Measurements from ENCODE around the gene PLEKHM1. TPM values are rescaled to one million over a fixed set of nuclear protein-coding genes. Genes with fewer than 3 reads are reported as not detected.

PLEKHM1 gene
- total and polyA plus RNA-seq, 2 of the 13 experiments (the other 11 are each of a cell fraction or from before 2014, with no cell fraction given), result 7.6 to 13.5 TPM

DNA sequence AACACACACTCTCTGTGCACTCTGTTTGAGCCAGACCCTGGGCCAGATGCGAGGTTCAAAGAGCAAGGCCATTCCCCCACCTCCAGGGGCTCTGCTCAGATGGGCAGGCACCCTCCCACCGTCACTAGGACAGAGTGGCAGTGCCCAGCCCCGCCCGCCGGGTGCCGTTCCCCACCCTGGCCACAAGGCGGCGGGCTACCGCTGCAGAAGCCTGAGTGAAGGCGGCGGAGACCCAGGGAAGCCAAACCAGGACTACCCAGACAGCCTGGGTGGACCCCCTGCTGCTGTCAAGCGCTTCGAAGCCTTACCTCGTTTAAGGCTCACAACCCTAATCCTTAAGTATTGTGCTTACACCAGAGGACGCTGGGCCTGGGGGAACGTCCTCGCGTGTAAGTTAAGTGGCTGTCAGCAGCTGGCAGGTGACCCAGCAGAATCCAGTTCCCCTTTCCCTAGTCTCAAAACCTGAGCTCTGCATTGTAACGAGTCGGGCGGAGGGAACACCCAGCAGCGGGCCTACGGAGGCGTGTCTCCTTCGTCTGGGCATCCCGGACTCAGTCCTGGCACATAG lies 62.4 kb downstream of the PLEKHM1 start (continued):
- TF ChIP-seq, protein P1, sequence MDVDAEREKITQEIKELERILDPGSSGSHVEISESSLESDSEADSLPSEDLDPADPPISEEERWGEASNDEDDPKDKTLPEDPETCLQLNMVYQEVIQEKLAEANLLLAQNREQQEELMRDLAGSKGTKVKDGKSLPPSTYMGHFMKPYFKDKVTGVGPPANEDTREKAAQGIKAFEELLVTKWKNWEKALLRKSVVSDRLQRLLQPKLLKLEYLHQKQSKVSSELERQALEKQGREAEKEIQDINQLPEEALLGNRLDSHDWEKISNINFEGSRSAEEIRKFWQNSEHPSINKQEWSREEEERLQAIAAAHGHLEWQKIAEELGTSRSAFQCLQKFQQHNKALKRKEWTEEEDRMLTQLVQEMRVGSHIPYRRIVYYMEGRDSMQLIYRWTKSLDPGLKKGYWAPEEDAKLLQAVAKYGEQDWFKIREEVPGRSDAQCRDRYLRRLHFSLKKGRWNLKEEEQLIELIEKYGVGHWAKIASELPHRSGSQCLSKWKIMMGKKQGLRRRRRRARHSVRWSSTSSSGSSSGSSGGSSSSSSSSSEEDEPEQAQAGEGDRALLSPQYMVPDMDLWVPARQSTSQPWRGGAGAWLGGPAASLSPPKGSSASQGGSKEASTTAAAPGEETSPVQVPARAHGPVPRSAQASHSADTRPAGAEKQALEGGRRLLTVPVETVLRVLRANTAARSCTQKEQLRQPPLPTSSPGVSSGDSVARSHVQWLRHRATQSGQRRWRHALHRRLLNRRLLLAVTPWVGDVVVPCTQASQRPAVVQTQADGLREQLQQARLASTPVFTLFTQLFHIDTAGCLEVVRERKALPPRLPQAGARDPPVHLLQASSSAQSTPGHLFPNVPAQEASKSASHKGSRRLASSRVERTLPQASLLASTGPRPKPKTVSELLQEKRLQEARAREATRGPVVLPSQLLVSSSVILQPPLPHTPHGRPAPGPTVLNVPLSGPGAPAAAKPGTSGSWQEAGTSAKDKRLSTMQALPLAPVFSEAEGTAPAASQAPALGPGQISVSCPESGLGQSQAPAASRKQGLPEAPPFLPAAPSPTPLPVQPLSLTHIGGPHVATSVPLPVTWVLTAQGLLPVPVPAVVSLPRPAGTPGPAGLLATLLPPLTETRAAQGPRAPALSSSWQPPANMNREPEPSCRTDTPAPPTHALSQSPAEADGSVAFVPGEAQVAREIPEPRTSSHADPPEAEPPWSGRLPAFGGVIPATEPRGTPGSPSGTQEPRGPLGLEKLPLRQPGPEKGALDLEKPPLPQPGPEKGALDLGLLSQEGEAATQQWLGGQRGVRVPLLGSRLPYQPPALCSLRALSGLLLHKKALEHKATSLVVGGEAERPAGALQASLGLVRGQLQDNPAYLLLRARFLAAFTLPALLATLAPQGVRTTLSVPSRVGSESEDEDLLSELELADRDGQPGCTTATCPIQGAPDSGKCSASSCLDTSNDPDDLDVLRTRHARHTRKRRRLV (CRISPR knock-in tag; IDR thresholded peaks at IDR 0.05), result 0 out of 2 replicates have a peak, but pooled peaks have one; percentile 40
- TF ChIP-seq, protein P2, sequence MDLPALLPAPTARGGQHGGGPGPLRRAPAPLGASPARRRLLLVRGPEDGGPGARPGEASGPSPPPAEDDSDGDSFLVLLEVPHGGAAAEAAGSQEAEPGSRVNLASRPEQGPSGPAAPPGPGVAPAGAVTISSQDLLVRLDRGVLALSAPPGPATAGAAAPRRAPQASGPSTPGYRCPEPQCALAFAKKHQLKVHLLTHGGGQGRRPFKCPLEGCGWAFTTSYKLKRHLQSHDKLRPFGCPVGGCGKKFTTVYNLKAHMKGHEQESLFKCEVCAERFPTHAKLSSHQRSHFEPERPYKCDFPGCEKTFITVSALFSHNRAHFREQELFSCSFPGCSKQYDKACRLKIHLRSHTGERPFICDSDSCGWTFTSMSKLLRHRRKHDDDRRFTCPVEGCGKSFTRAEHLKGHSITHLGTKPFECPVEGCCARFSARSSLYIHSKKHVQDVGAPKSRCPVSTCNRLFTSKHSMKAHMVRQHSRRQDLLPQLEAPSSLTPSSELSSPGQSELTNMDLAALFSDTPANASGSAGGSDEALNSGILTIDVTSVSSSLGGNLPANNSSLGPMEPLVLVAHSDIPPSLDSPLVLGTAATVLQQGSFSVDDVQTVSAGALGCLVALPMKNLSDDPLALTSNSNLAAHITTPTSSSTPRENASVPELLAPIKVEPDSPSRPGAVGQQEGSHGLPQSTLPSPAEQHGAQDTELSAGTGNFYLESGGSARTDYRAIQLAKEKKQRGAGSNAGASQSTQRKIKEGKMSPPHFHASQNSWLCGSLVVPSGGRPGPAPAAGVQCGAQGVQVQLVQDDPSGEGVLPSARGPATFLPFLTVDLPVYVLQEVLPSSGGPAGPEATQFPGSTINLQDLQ (CRISPR knock-in tag; IDR thresholded peaks at IDR 0.05), result no peak
- TF ChIP-seq, protein P3, sequence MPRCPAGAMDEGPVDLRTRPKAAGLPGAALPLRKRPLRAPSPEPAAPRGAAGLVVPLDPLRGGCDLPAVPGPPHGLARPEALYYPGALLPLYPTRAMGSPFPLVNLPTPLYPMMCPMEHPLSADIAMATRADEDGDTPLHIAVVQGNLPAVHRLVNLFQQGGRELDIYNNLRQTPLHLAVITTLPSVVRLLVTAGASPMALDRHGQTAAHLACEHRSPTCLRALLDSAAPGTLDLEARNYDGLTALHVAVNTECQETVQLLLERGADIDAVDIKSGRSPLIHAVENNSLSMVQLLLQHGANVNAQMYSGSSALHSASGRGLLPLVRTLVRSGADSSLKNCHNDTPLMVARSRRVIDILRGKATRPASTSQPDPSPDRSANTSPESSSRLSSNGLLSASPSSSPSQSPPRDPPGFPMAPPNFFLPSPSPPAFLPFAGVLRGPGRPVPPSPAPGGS (CRISPR knock-in tag; IDR thresholded peaks at IDR 0.05), result no peak
- TF ChIP-seq RAD51 (IDR thresholded peaks at IDR 0.05; ENCODE audit: borderline replicate concordance) (no peak), TSC22D2 (CRISPR knock-in tag; IDR thresholded peaks at IDR 0.05; ENCODE audit: borderline replicate concordance) (no peak), PHF20 (CRISPR knock-in tag; IDR thresholded peaks at IDR 0.05) (no peak), ZBTB7B (CRISPR knock-in tag; IDR thresholded peaks at IDR 0.05) (peak; percentile 79; the same call in 1 of the 2 replicates), ZFP41 (CRISPR knock-in tag; IDR thresholded peaks at IDR 0.05; ENCODE audit: borderline replicate concordance) (no peak), BCL6 (CRISPR knock-in tag; IDR thresholded peaks at IDR 0.05) (peak; percentile 56)
- TF ChIP-seq, protein P4, sequence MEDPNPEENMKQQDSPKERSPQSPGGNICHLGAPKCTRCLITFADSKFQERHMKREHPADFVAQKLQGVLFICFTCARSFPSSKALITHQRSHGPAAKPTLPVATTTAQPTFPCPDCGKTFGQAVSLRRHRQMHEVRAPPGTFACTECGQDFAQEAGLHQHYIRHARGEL (CRISPR knock-in tag; IDR thresholded peaks at IDR 0.05), result no peak
- TF ChIP-seq, protein P5, sequence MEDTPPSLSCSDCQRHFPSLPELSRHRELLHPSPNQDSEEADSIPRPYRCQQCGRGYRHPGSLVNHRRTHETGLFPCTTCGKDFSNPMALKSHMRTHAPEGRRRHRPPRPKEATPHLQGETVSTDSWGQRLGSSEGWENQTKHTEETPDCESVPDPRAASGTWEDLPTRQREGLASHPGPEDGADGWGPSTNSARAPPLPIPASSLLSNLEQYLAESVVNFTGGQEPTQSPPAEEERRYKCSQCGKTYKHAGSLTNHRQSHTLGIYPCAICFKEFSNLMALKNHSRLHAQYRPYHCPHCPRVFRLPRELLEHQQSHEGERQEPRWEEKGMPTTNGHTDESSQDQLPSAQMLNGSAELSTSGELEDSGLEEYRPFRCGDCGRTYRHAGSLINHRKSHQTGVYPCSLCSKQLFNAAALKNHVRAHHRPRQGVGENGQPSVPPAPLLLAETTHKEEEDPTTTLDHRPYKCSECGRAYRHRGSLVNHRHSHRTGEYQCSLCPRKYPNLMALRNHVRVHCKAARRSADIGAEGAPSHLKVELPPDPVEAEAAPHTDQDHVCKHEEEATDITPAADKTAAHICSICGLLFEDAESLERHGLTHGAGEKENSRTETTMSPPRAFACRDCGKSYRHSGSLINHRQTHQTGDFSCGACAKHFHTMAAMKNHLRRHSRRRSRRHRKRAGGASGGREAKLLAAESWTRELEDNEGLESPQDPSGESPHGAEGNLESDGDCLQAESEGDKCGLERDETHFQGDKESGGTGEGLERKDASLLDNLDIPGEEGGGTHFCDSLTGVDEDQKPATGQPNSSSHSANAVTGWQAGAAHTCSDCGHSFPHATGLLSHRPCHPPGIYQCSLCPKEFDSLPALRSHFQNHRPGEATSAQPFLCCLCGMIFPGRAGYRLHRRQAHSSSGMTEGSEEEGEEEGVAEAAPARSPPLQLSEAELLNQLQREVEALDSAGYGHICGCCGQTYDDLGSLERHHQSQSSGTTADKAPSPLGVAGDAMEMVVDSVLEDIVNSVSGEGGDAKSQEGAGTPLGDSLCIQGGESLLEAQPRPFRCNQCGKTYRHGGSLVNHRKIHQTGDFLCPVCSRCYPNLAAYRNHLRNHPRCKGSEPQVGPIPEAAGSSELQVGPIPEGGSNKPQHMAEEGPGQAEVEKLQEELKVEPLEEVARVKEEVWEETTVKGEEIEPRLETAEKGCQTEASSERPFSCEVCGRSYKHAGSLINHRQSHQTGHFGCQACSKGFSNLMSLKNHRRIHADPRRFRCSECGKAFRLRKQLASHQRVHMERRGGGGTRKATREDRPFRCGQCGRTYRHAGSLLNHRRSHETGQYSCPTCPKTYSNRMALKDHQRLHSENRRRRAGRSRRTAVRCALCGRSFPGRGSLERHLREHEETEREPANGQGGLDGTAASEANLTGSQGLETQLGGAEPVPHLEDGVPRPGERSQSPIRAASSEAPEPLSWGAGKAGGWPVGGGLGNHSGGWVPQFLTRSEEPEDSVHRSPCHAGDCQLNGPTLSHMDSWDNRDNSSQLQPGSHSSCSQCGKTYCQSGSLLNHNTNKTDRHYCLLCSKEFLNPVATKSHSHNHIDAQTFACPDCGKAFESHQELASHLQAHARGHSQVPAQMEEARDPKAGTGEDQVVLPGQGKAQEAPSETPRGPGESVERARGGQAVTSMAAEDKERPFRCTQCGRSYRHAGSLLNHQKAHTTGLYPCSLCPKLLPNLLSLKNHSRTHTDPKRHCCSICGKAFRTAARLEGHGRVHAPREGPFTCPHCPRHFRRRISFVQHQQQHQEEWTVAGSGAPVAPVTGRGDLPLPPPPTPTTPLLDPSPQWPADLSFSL (CRISPR knock-in tag; IDR thresholded peaks at IDR 0.05), result no peak
